ENCODE measurements around the gene GDF10. TPM values are rescaled to one million over a fixed set of nuclear protein-coding genes. Genes with fewer than 3 reads are reported as not detected.

GDF10 gene
- total and polyA plus RNA-seq, 9 of the 15 experiments (the other 6 are each of a cell fraction or from before 2014, with no cell fraction given), result 0.03 to 0.20 (median 0.11) TPM; not detected in 6

- in situ Hi-C loops (cut with MboI) (loop anchor here (10.0 kb wide), 1 partner anchor 280 kb away; no protein-coding TSS in a partner anchor), intact Hi-C loops (cut with micrococcal nuclease) (loop anchor here (5.0 kb wide), 1 partner anchor 52 kb away; no protein-coding TSS in a partner anchor)
- POLR2A ChIA-PET, result interaction anchor here (0.6 to 3.0 kb wide), 3 partner anchors 9 to 250 kb away, joined by 3 to 11 read pairs (median 3); no protein-coding TSS in a partner anchor
- no peak for FAIRE-seq
- ATAC-seq, result no peak
- Histone ChIP-seq H4K20me1 (replicated peaks; ENCODE audit: control insufficient read depth, insufficient read depth, low read length) (peaks cover 5% of the 10 kb centered on the region; the same call in 1 of the 2 replicates), H3K79me2 (ENCODE audit: control insufficient read depth, insufficient read depth, low read length) (no peaks in the 10 kb centered on the region), H3K36me3 (ENCODE audit: control insufficient read depth, insufficient read depth, low read length) (no peaks in the 10 kb centered on the region), H3K27me3 (ENCODE audit: control insufficient read depth in 2 of 2, insufficient read depth in 2 of 2, low read length in 2 of 2) (peaks cover 0 to 6% of the 10 kb centered on the region in 2 experiments; a peak in 3 of 5 replicates), H3K4me1 (replicated peaks in 1 of 2; ENCODE audit: control insufficient read depth in 2 of 2, insufficient read depth in 2 of 2, low read length in 2 of 2) (peaks cover 9 to 23% of the 10 kb centered on the region in 2 experiments; a peak in 3 of 5 replicates), H3K9me1 (ENCODE audit: control insufficient read depth, insufficient read depth, low read length) (no peaks in the 10 kb centered on the region), H3K4me2 (ENCODE audit: insufficient read depth, low read length) (no peak overlapping the region), H3K27ac (ENCODE audit: extremely low read depth, low read depth, low read length) (no peak overlapping the region), H3K9ac (ENCODE audit: insufficient read depth in 1 of 2, low read depth in 2 of 2, low read length in 2 of 2) (peak overlapping the region in 1 of 2 experiments; percentile 27; a peak in 1 of 4 replicates), H2AFZ (ENCODE audit: low read depth, low read length) (no peak overlapping the region), H3K9me3 (replicated peaks; ENCODE audit: control insufficient read depth, insufficient read depth, low read depth, low read length) (no peaks in the 10 kb centered on the region), H3K4me3 (no peak overlapping the region)
- TF ChIP-seq ETV1 (tag; conservative IDR thresholded peaks at IDR 0.05; ENCODE audit: low read depth), result no peak
- no peak for TF ChIP-seq ZNF232 (CRISPR knock-in tag; IDR thresholded peaks at IDR 0.05)
- no peak for TF ChIP-seq TCF7L2 (IDR thresholded peaks at IDR 0.05; ENCODE audit: low read depth, low read length)
- TF ChIP-seq MNT (conservative IDR thresholded peaks at IDR 0.05), result no peak
- no peak for TF ChIP-seq RHOXF2B (CRISPR knock-in tag; conservative IDR thresholded peaks at IDR 0.05)
- CTCF ChIA-PET (ENCODE audit: low intra/inter-chr PET ratio), result interaction anchor here (1.1 kb wide), 1 partner anchor 266 kb away, joined by 3 read pairs; no protein-coding TSS in a partner anchor
- WGBS (ENCODE audit: insufficient coverage, low coverage, missing lambda C conversion rate), result 24% methylated on average over 9 of the region's 9 CpGs
- BruUV-seq (replicated peaks), result no TSS peak
- no peak for DNase-seq (ENCODE audit: extremely low read depth in 1 of 4, low spot score in 3 of 4)
Observed at GRCh38 chr10:47314416-47314970, 14.5 kb downstream of the GDF10 start.

Measured in K562 (cell line).